Mononuclear cell (primary cell): ENCODE data around the gene SULT4A1. TPM values are rescaled to one million over a fixed set of nuclear protein-coding genes. Genes with fewer than 3 reads are reported as not detected.
"Not testable (repeated sequence)": the region's sequence is repeated elsewhere in the genome, so short reads cannot be mapped to it uniquely, and the experiment has no call there.

ENCODE experiments used
- H3K27me3 ChIP-seq: 2 replicates; pipeline ENCODE4 v1.6.0; 2011; ENCODE audit warnings: low read length, control low read depth; ENCODE audit not compliant: insufficient read depth
- H3K4me1 ChIP-seq: 2 replicates; pipeline ENCODE4 v1.5.1; 2011; ENCODE audit warnings: mild to moderate bottlenecking, low read length, control low read depth; ENCODE audit not compliant: insufficient read depth
- H3K4me3 ChIP-seq: 2 replicates; pipeline ENCODE4 v1.5.1; 2011; ENCODE audit warnings: mild to moderate bottlenecking, low read length, moderate library complexity
- H3K9me3 ChIP-seq: 2 replicates; pipeline ENCODE4 v1.5.1; 2011; ENCODE audit warnings: low read depth, mild to moderate bottlenecking, control low read depth, low read length
- total RNA-seq: library from RNA; depleted of rRNA; stranded (reverse); fragments of >200 nt; gene quantifications from one replicate; pipeline ENCODE4 v1.2.3, GENCODE V29; 2012

SULT4A1 gene
- total RNA-seq, 1 donor: not detected

DNA sequence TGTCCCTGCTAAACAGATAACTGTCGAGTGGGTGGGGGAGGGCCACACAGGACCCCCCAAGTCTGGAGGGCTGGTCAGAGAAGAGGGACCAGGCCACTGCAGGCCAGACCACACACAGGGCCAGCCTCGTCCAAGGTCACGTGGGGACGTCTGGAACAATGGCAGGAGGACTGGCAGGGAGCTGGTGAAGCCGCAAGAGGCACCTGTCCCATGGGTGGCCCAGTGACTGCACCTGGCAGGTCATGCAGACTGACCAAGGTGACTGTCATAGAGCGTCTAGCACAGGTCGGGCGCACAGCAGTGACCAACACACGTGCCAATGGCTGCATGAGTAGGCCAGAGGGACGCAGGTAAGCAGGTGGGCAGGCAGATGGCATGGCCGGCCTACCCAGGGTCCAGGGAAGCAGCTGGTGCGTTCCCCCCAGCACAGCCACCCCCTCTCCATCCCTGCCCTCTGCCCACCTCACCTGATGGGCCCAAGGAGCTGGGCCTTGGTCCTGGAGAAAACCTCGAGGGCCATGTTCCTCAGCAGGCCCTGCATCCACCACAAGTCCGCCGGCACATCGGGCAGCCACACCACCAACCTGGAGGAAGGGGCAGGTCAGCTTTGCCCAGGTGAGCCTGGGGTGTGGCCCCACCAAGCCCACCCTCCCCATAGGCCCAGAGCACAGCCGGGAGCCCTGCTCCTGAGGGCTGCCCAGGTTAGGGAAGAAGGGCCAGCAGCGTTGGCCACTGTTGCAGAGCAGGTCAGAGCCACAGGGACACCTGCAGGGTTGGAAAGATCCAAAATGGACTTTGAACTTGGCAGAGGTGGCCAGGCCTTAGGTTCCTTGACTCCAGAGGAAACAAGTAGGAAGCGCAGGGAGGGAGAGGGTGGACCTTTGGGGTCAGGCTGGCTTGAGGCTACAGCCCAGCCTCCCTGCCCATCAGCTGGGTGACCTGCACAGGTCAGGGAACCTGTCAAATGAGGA is 19.1 kb upstream of the SULT4A1 start:
- Histone ChIP-seq H3K9me3 (no peaks in the 10 kb centered on the region), H3K27me3 (no peaks in the 10 kb centered on the region), H3K4me1 (no peaks in the 10 kb centered on the region), H3K4me3 (no peak overlapping the region)

DNA sequence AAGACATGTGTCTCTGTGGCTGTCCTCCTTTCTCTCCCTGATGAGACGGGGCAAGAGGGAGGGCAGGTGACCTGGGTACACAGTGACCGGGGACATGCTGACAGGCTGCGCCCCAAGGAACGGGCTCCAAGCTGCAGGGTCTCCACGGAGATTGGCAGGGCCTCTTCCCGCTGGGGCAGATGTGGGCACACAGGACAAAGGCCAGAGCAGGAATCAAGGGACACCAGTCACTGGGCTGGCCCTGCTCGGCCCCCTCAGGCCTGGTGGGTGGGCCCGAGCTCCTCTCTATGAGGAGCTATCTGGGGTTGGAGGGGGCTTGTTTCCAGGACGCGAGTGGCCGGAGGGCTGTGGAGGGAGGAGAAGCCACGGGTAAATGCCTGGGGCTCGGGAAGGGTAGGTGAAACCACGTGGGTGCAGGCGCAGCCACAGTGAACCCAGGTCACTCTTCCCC is 18.3 kb upstream of the SULT4A1 start:
- no peak overlapping the region for H3K4me3 ChIP-seq
- no peaks in the 10 kb centered on the region for H3K4me1 ChIP-seq
- no peaks in the 10 kb centered on the region for H3K9me3 ChIP-seq
- no peaks in the 10 kb centered on the region for H3K27me3 ChIP-seq

DNA sequence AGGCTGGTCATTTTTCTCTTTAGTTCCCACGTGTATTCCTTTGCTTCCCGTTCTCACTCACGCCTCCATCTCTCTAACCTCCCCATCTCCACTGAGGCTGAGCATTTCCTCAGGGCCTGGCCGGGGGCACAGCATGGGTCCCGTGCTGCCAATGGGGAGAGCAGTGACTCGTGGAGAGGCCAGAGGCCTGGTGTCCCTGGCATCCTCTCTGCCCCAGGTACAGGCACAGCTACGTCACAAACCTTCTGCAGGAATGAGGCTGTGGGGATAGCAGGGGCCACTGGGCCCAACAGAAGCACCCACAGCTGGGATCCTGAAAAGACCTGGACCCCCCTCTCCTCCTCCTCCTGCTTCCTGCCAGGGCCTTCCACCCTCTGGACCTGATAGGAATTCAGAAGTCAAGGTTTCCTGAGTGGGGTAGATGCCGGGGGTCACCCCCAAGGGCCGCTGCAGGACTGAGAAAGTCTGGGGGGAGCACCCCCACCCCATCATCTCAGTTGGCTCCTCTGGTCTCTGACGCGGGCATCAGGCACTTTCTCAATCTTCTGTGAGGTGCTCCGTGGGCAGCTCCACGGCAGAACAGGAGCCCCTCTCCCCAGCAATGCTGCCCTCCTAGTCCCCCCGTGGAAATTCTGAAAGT is 17.7 kb upstream of the SULT4A1 start:
- Histone ChIP-seq H3K9me3 (no peaks in the 10 kb centered on the region), H3K4me3 (no peak overlapping the region), H3K4me1 (no peaks in the 10 kb centered on the region), H3K27me3 (no peaks in the 10 kb centered on the region)

DNA sequence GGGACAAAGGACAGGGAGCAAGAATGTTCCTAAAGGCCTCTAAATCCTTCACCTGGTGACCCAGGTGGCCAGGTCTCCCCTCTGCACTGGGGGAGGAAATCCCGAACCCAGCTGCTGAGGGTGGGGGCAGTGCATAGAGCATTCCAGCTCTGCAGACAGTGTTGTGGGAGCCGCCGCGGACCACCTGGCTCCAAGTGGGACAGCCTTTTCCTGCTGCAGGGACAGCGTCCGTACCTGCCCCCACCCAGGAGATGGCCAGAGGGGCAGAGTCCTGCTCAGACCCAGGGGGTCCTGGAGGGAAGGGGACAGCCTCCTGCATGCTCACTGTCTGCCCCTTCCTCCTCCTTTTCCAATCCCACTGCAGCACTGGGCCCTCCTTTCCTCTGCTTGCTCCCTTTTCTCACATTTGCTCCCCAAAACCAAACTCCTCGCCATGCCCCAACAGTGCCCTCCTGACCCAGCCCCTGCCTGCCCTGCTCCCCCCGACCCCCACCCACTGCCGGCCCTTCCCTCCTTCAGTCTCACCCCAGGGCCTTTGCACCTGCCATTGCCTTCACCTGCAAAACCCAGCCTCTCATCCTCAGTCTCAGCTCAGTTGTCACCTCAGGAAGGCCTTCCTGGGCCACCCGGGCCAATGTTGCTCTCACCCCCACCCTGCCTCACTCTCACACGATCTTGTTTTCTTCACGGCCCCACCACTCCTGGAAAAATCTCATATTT is 16.7 kb upstream of the SULT4A1 start:
- no peak overlapping the region for H3K4me3 ChIP-seq
- no peaks in the 10 kb centered on the region for H3K27me3 ChIP-seq
- no peaks in the 10 kb centered on the region for H3K9me3 ChIP-seq
- H3K4me1 ChIP-seq: no peaks in the 10 kb centered on the region

DNA sequence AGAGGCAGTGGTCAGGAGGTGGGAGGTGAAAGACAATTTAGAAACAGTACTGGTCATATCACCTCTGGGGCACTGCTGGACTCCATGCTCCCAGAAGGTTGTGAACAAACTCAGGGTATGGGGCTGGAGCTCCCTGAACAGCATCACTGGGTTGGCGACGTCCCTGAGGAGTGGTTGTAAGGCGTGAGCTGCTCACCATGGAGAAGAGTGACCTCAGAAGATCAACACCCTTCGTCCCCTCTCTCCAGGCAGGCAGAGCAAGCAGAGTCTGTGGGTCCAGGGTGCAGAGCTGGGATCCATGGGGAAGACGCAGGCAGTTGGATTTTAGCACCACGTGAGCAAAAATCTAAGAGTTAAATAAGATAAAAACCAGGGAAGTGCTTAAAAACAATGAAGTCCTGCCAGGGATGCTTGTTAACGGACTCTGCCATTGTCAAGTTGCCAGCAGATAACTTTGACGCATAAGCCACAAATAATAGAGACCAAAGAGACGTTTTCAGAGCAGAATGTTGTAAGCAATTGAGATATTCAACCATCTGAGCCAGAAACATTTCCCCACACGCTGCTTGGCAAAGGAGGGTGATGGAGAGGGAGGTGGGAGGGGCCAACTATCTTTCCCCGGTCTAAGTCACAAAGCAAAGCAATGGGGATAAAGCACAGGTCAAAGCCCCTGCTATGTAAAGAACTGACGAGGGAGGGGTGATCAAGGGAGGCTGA is 15.9 kb upstream of the SULT4A1 start:
- no peaks in the 10 kb centered on the region for H3K27me3 ChIP-seq
- H3K4me1 ChIP-seq: no peaks in the 10 kb centered on the region
- H3K4me3 ChIP-seq: no peak overlapping the region
- H3K9me3 ChIP-seq: no peaks in the 10 kb centered on the region

DNA sequence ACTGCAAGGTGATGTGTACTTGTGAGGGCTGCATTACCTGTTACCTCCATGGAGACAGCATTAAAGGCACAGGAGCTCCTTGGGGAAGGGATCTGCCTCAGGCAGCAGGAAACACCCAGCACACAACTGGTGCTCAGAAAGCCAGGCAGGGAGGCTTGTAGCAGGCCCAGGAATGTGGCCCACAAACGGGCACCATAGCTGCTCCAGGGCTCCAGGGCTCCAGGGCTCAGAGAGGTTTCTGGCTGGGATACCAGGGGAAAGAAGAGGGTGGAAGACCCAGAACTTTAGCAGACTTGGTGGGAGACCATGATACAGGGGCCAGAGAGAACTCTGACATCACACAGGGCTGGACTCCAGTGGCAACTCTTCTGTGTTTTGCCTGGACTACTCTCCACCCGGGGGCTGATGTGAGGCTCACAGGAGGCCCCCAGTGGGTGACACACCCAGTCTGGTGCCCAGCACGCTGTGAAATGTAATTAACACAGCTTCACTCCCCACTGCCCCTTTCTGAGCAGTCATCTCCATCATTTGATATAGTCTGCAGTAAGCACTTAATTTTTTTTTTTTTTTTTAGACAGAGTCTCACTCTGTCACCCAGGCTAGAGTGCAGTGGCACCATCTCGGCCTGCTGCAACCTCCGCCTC is 14.7 kb upstream of the SULT4A1 start:
- H3K4me3 ChIP-seq: no peak overlapping the region
- H3K27me3 ChIP-seq: no peaks in the 10 kb centered on the region
- no peaks in the 10 kb centered on the region for H3K9me3 ChIP-seq
- no peaks in the 10 kb centered on the region for H3K4me1 ChIP-seq

DNA sequence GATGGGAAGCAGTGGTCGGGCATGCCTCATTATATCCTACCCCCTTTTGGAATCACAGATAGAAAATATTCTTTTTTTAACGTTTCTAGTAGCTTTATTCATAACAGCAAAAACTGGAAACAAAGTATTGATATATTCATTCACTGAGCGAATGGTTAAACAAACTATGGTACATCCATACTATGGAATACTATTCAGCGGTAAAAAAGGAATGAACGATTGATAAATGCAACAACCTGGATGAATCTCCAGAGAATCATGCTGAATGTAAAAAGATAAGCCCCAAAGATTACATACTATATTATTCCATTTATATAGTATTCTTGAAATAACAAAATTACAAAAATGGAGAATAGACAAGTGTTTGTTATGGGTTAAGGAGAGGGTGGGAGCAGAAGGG is 7.5 kb upstream of the SULT4A1 start:
- peaks cover 3% of the 10 kb centered on the region for H3K27me3 ChIP-seq
- H3K9me3 ChIP-seq: no peaks in the 10 kb centered on the region
- H3K4me3 ChIP-seq: no peak overlapping the region
- no peaks in the 10 kb centered on the region for H3K4me1 ChIP-seq

DNA sequence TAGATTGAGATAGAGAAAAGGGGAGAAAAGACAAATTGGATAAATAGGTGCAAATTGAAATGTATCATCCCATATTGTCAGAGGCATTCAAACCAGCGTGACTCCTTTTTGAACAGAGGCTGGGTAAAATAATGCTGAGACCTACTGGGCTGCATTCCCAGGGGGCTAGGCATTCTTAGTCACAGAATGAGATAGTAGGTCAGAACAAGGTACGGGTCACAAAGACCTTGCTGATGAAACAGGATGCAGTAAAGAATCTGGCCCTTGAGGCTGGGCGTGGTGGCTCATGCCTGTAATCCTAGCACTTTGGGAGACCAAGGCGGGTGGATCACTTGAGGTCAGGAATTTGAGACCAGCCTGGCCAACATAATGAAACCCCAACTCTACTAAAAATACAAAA is 6.7 kb upstream of the SULT4A1 start:
- not testable (repeated sequence) for H3K9me3 ChIP-seq, H3K4me3 ChIP-seq, H3K27me3 ChIP-seq, H3K4me1 ChIP-seq

DNA sequence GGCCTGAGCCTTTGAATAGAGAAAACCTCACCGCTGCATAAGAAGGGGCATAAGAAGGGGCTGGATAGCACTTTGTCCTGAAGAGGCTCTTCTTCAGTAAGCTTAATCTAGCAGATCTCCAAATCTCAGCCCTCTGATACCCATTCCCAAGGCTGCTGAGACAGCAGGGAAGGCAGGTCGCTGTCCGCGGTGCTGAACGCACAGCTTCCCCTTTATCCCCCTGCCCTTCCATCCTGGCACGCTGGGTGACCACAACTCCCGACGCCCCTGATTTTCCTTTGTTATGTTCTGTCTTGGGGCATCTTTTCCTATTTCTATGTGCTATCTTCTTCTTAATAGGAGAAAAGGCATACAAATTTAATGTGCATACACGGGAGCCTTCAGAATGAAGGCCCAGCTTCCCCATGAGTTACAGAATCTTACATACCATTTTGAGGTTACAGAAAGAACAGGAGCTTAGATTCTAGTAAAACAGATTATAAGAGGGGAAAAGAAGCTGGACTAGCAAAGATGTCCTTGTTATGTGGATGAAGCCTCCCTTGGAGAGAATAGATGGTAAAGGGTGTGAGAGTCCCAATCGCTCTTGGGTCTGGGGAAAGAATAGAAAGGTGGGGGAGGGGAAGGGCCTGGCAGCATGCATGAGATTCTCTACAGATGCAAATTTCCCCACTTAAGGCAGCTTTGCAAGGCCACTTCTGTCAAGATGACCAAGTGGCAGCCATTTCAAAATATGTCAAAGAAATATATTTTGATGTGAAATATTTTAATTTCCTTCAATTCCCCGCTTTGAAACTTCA is 5.7 kb upstream of the SULT4A1 start:
- H3K4me3 ChIP-seq: no peak overlapping the region
- H3K4me1 ChIP-seq: no peaks in the 10 kb centered on the region
- H3K27me3 ChIP-seq: peaks cover 16% of the 10 kb centered on the region

DNA sequence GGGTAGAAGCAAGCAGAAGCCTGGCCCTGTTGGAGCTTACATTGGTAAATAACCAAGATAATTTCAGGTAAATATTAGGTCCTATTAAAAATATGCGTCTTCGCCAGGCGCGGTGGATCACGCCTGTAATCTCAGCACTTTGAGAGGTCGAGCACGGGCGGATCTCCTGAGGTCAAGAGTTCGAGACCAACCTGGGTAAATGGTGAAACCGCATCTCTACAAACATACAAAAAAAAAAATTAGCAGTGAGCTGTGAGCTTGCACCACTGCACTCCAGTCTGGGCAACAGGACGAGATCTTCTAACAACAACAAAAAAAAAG is 529 bp upstream of the SULT4A1 start:
- H3K9me3 ChIP-seq: no peaks in the 10 kb centered on the region
- H3K27me3 ChIP-seq: peaks cover 29% of the 10 kb centered on the region
- no peak overlapping the region for H3K4me3 ChIP-seq
- H3K4me1 ChIP-seq: no peaks in the 10 kb centered on the region

More for the DNA sequence above, 5.7 kb upstream of the SULT4A1 start:
- H3K9me3 ChIP-seq: no peaks in the 10 kb centered on the region

DNA sequence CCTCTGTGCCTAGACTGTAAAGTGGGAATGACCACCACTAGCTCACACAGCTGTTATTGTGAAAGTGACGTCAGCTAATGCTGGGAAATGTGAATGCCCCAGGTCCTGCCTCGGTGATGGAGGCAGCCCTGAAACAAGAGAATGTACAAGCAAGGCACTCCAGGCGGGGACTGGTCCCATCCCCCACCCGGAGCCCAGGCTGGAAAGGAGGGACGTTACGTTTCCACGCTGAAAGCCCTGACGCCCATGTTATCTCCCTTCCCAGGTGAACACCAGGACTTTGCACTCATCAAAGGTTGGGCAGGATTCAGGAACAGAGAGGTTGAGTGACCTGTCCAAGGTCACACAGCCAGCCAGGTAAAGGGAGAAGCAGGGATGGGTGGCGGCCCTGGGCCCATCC is 784 bp downstream of the SULT4A1 start:
- Histone ChIP-seq H3K27me3 (peaks cover 29% of the 10 kb centered on the region), H3K4me1 (no peaks in the 10 kb centered on the region), H3K9me3 (no peaks in the 10 kb centered on the region), H3K4me3 (no peak overlapping the region)

DNA sequence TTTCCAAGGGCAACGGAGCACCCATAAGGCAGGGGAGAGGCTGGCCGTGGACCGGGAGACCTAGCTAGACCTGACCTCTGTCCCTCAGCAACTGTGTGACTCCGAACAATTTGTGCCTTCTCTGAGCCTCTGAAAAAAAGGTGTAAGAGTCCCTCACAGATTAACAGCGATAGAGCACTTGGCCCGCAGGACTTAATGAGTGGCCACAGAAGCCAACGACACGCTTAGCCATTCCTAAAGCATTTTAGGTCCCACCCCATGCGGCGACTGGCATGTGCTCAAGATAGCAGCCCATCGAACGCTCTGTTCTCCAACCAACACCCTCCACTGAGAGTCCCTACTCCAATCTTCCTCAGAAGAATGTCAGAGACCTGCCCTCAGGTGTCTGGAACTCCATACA is 1.5 kb downstream of the SULT4A1 start:
- Histone ChIP-seq H3K27me3 (peaks cover 29% of the 10 kb centered on the region), H3K4me1 (no peaks in the 10 kb centered on the region), H3K4me3 (no peak overlapping the region), H3K9me3 (no peaks in the 10 kb centered on the region)

DNA sequence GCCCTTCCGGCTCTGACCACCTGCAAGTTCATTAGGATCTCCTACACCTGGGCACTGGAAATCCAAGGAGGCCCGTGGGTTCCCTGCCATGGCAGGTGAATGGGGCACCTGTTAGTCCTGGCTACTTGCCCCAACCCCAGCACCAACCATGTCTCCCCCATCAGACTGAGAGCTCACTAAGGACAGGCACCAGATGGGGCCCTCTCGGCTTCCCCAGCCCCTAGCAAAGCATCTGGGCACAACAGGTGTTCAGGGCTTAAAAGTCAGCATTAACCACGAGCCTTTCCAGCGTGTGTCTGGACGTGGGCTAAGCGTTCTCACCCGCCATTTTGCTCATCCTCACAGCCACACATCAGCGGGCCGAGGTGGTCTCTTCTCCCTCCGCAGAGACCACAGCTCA is 2.2 kb downstream of the SULT4A1 start:
- peaks cover 26% of the 10 kb centered on the region for H3K27me3 ChIP-seq
- no peaks in the 10 kb centered on the region for H3K4me1 ChIP-seq
- no peaks in the 10 kb centered on the region for H3K9me3 ChIP-seq
- H3K4me3 ChIP-seq: no peak overlapping the region

DNA sequence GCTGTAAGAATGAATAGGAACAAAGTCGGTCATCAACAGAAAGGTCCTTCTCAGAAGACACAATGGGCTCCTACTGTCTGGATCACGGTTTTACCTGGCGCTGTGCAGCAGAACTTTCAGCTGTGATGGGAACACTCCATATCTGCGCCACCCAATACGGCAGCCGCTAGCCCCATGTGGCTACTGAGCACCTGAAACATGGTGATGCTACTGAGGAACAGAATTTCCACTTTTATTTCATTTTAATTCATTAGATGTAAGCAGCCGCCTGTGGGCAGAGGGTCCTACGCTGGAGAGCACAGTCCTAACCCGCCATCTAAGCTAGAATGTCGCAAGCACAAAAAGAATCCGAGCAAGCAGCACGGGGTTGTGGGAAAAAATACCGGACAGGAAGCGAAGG is 2.7 kb downstream of the SULT4A1 start:
- Histone ChIP-seq H3K4me1 (no peaks in the 10 kb centered on the region), H3K27me3 (peaks cover 26% of the 10 kb centered on the region), H3K9me3 (no peaks in the 10 kb centered on the region), H3K4me3 (no peak overlapping the region)
